ENCODE data around the gene PNMA6E. TPM values are rescaled to one million over a fixed set of nuclear protein-coding genes. Genes with fewer than 3 reads are reported as not detected.

Gene PNMA6E
- total and polyA plus RNA-seq, 2 donors (not counting 3 experiments of a cell fraction or from before 2014, with no cell fraction given) = not detected

DNA sequence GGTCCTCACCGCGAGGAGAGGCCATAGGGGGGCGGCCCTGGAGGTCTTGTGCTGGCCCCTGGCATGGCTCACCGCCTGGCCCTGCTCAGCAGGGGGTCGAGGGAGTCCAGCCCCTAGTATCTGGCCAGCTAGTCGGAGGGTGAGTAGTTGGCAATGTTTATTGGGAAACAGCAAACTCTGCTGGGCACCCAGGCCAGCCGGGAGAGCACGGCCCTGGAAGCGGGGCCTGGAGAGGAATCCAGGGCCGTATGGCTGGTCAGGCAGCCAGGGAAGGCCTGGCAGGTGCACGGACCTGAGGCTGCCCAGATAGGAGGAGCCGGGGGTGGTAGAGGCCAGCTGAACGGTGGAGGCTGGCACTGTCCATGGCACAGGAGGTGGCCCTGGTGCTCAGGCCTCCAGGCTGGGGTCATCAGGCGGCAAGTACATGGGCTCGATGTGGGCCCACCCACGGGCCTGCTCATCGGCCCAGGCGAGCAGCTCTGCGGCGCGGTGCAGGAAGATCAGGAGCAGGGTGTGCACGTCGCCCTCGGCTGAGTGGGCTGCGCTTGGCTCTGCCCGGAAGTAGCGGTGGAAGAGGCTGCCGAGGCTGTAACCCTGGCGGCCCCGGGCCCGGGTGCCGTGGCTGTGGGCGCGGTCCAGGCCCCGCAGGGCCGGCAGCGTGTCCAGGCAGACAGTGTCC lies 43.3 kb upstream of the PNMA6E start:
- Histone ChIP-seq H3K4me2 (ENCODE audit: insufficient read depth, low read length) (no peak overlapping the region), H3K9me3 (replicated peaks; ENCODE audit: control insufficient read depth, insufficient read depth, low read length) (no peaks in the 10 kb centered on the region), H3K27me3 (ENCODE audit: control insufficient read depth in 2 of 2, insufficient read depth in 2 of 2, low read length in 2 of 2) (no peaks in the 10 kb centered on the region), H4K20me1 (replicated peaks; ENCODE audit: control insufficient read depth, extremely low read depth, insufficient read depth, low read length) (no peaks in the 10 kb centered on the region), H3K36me3 (ENCODE audit: control insufficient read depth in 2 of 2, extremely low read depth in 1 of 2, insufficient read depth in 2 of 2, low read length in 2 of 2) (no peaks in the 10 kb centered on the region), H3K9me1 (replicated peaks; ENCODE audit: control insufficient read depth, extremely low read depth, insufficient read depth, low read length) (no peaks in the 10 kb centered on the region), H3K9ac (replicated peaks; ENCODE audit: extremely low read depth, insufficient read depth, low read length) (no peak overlapping the region), H2AFZ (ENCODE audit: low read depth, low read length) (no peak overlapping the region), H3K27ac (ENCODE audit: insufficient read depth, low read depth, low read length) (no peak overlapping the region), H3K4me3 (replicated peaks in 1 of 3; ENCODE audit: insufficient read depth in 1 of 3, low read depth in 1 of 3, low read length in 3 of 3) (no peak overlapping the region), H3K79me2 (ENCODE audit: control insufficient read depth, insufficient read depth, low read length) (no peaks in the 10 kb centered on the region), H3K4me1 (ENCODE audit: control insufficient read depth, extremely low read depth, insufficient read depth, low read length) (no peaks in the 10 kb centered on the region)
- ChIA-PET CTCF (no interaction called here), POLR2A (no interaction called here)
- FAIRE-seq (no peak), DNase-seq (ENCODE audit: low read depth, low spot score) (no peak)
- dilution Hi-C loops (cut with MboI; ENCODE audit: extremely low pct_ligation_motif_present, low sequenced_read_pairs) = no loop called here
- intact Hi-C loops (cut with micrococcal nuclease) = no loop called here
- no TSS peak for BruUV-seq (replicated peaks)
- TF ChIP-seq GATA2 (IDR thresholded peaks at IDR 0.05; ENCODE audit: insufficient read depth, insufficient read length, low read depth, low read length) = no peak

DNA sequence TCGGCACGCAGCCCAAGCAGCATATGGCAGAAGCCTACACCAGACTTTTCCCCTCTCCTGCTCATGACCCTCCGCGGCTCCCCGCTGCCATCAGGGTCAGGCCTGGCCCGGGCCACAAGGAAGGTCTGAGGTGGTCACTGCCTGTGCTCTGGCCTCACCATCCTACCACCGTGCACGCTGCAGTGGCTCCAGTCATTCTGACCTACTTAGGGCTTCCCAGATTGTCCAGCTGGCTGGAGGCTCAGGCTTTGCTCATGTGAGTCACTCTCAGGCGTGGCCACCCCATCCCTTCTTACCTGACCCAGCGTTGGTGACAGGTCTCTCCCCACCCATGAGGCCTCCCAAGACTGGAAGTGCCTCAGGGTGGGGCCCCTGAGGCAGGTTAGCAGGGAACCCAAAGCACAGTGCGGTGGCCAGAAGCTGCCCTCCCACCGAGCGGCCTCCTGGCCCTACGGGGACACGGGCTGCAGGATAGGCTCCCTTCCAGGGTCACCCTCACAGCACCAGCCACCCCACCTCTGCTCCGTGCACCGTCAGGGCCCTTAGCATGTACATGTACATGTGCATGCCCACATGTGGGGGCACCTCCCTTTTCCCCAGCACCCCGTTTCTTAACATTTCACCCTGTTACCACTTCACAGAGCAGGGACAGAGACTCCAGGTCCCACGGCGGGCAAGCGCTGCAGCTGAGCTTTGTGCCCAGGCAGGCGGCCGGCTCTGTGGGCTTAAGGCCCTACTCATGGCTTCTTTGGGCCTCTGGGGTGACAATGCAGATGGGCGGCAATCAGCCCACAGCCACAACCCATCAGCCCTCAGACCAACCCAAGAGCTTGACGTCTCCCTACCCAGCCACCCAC lies 42.6 kb upstream of the PNMA6E start:
- Histone ChIP-seq H3K4me2 (ENCODE audit: insufficient read depth, low read length) (no peak overlapping the region), H3K4me3 (replicated peaks in 1 of 3; ENCODE audit: insufficient read depth in 1 of 3, low read depth in 1 of 3, low read length in 3 of 3) (no peak overlapping the region), H3K9me1 (replicated peaks; ENCODE audit: control insufficient read depth, extremely low read depth, insufficient read depth, low read length) (no peaks in the 10 kb centered on the region), H3K27ac (ENCODE audit: insufficient read depth, low read depth, low read length) (no peak overlapping the region), H2AFZ (ENCODE audit: low read depth, low read length) (no peak overlapping the region), H3K4me1 (ENCODE audit: control insufficient read depth, extremely low read depth, insufficient read depth, low read length) (no peaks in the 10 kb centered on the region), H3K79me2 (ENCODE audit: control insufficient read depth, insufficient read depth, low read length) (no peaks in the 10 kb centered on the region), H3K27me3 (ENCODE audit: control insufficient read depth in 2 of 2, insufficient read depth in 2 of 2, low read length in 2 of 2) (no peaks in the 10 kb centered on the region), H3K9ac (replicated peaks; ENCODE audit: extremely low read depth, insufficient read depth, low read length) (no peak overlapping the region), H3K36me3 (ENCODE audit: control insufficient read depth in 2 of 2, extremely low read depth in 1 of 2, insufficient read depth in 2 of 2, low read length in 2 of 2) (no peaks in the 10 kb centered on the region), H4K20me1 (replicated peaks; ENCODE audit: control insufficient read depth, extremely low read depth, insufficient read depth, low read length) (no peaks in the 10 kb centered on the region), H3K9me3 (replicated peaks; ENCODE audit: control insufficient read depth, insufficient read depth, low read length) (no peaks in the 10 kb centered on the region)
- POLR2A ChIA-PET = no interaction called here
- FAIRE-seq (no peak), DNase-seq (ENCODE audit: low read depth, low spot score) (no peak)
- TF ChIP-seq FOS (IDR thresholded peaks at IDR 0.05; ENCODE audit: borderline replicate concordance, insufficient read depth, low read length) (no peak), MYC (IDR thresholded peaks at IDR 0.05; ENCODE audit: low read depth, low read length) (no peak), POLR2A (IDR thresholded peaks at IDR 0.05; ENCODE audit: low read depth, low read length) (no peak), POLR2AphosphoS5 (IDR thresholded peaks at IDR 0.05; ENCODE audit: insufficient read depth, low read depth, low read length) (no peak), GATA2 (IDR thresholded peaks at IDR 0.05; ENCODE audit: insufficient read depth, insufficient read length, low read depth, low read length) (no peak), EZH2 (IDR thresholded peaks at IDR 0.05; ENCODE audit: borderline replicate concordance, low read depth, low read length, severe bottlenecking) (no peak), JUN (IDR thresholded peaks at IDR 0.05; ENCODE audit: borderline replicate concordance, insufficient read depth, insufficient read length, low read depth) (no peak)
- TF ChIP-seq, protein P1, sequence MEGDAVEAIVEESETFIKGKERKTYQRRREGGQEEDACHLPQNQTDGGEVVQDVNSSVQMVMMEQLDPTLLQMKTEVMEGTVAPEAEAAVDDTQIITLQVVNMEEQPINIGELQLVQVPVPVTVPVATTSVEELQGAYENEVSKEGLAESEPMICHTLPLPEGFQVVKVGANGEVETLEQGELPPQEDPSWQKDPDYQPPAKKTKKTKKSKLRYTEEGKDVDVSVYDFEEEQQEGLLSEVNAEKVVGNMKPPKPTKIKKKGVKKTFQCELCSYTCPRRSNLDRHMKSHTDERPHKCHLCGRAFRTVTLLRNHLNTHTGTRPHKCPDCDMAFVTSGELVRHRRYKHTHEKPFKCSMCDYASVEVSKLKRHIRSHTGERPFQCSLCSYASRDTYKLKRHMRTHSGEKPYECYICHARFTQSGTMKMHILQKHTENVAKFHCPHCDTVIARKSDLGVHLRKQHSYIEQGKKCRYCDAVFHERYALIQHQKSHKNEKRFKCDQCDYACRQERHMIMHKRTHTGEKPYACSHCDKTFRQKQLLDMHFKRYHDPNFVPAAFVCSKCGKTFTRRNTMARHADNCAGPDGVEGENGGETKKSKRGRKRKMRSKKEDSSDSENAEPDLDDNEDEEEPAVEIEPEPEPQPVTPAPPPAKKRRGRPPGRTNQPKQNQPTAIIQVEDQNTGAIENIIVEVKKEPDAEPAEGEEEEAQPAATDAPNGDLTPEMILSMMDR (IDR thresholded peaks at IDR 0.05; ENCODE audit: extremely low read depth in 1 of 2, insufficient read depth in 1 of 2, low read depth in 1 of 2, low read length in 2 of 2) = no peak
- TF ChIP-seq, protein P2, sequence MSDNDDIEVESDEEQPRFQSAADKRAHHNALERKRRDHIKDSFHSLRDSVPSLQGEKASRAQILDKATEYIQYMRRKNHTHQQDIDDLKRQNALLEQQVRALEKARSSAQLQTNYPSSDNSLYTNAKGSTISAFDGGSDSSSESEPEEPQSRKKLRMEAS (IDR thresholded peaks at IDR 0.05; ENCODE audit: insufficient read depth, insufficient read length) = no peak
- CTCF ChIA-PET = no interaction called here
- dilution Hi-C loops (cut with MboI; ENCODE audit: extremely low pct_ligation_motif_present, low sequenced_read_pairs) (no loop called here), intact Hi-C loops (cut with micrococcal nuclease) (no loop called here)
- no TSS peak for BruUV-seq (replicated peaks)
